ENCODE data around the gene VIPAS39.
"Not testable (repeated sequence)": the region's sequence is repeated elsewhere in the genome, so short reads cannot be mapped to it uniquely, and the experiment has no call there.

The VIPAS39 gene

DNA sequence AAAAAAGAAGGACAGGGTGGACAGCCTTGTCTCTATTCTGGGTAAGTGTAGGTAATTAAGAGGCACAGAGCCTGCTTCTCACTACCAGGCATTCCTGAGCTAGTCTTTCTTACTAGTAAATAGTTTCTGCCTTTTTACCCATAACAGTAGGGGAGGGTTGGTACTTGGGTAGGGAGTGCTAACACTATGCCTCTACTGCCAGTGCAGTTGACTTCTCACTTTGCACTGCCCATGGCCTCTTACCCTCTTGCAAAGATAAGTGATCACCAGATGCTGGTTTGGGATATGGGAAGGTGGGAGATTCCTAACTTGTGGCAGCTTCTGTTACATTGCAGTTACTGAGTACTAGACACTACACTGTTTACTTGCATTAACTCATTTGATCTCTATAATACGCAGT, 12.1 kb upstream of the VIPAS39 start:
- DNase-seq, result no peak

DNA sequence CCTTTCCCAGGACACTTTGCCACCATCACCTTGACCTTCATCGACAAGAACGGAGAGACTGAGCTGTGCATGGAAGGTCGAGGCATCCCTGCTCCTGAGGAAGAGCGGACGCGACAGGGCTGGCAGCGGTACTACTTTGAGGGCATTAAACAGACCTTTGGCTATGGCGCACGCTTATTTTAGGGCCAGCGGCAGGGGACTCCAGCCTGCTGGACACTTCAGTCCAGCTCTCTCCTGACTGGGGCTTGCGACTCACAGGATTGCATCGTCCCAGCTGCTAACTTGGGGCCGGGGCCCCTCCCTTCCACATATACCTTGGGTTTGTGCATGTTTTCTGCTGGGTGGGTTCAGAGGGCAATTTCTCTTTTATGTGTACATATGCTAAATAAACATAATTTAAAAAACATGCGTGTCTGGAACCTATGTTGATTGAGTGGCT, 11.7 kb upstream of the VIPAS39 start:
- no peak for DNase-seq

GRCh38 chr14:77467801-77468200, 10.4 kb upstream of the VIPAS39 start:
- DNase-seq, result no peak

- DNase-seq, result peak; percentile 73
Observed at GRCh38 chr14:77459072-77459723, 1.8 kb upstream of the VIPAS39 start.

DNA sequence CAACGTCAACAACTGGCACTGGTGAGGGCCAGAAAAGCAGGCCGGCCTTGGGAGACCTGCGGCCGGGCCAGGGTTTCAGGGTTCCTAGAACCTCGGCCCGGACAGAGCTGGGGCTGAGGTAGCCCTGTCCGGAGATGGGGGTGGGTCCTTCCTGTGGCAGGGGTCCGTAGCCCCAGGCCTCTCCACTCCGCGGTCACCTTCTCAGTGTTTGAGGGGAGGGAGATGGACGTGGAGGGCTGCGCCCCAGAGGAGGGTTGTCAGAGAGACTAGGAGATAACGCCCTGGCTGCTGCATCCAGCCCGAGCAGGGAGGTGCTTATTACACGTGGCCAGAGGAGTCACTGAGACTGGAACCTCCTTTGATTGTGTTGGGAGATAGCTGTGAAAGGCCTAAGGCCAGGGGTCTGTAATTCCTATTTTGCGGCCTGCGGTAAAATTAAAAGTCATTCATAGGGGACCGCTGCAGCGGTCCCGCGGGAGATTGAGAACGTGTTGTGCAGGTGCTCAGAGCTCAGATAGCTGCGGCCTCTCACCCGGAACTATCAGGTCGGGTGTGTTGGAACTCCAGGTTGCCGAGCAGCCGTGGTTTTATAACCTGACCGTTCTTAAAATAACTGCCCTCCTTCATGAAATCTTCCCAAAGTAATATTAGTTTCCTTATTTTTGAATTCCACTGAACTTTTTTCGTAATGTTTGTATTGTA, 999 bp upstream of the VIPAS39 start:
- peak; percentile 38 to 43 for DNase-seq

GRCh38 chr14:77457115-77457521, 283 bp downstream of the VIPAS39 start:
- no peak for DNase-seq

DNA sequence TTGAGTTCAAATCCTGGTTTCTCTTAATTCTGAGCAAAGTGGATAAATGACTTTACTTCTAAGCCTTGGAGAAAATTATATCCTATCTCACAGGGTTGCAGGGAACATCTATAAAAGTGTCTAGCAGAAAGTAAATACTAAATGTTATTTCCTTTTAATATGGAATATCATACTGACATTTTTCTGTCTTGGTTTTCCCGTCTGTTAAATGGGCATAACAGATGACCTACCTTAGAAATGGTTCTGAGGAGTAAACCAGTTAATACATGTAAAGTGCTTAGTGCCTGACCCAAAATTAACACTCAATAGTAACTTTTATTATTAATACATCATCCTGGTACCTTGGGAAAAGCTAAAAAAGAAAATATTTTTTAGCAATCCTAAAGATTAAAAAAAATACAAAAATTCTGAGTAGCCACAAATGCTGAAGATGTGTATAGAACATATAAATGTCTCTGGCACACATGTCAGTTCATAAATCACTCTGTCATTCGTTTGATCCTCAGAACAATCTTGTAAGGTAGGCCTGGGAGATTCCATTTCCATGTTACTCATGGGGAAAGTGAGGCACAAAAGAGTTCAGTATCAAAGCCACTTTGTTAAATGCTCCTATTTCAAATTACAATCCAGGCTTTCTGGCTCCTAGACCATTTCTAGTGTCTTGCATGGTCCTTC, 1.3 kb downstream of the VIPAS39 start:
- DNase-seq, result no peak

DNA sequence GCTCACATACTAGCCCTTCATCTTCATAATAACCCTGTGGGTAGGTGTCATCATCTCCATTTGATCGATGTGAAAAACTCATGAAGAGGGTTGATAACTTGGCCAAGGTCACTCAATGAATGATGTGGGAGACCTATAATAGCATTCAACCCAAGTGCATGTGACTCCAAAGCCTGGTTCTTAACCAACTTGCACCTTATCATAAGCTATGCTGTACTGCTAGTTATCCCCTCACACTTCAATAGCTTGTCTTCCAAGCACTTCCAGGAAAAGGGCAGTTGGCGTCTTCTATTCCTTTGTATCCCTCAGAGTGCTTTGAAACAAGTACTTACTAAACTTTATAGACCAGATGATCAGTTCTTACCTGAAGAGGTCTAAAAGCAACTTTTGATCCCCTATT, 15.2 kb downstream of the VIPAS39 start:
- DNase-seq, result no peak

DNA sequence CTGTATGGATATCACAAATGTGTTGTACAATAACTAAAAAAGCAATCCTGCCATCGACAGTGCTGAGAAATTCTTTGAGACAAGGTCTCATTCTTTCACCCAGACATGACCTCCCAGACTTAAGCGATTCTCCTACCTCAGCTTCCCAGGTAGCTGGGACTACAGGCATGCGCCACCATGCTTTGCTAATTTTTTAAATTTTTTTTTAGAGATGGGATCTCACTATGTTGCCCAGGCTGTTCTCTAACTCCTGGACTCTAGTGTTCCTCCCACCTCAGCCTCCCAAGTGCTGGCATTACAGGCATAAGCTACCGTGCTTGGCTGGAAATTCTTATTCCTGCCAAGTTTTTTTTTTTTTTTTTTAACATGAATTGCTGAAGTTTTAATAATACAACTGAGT, 17.5 kb downstream of the VIPAS39 start:
- no peak for DNase-seq

GRCh38 chr14:77438596-77438995, 18.8 kb downstream of the VIPAS39 start:
- DNase-seq, result no peak

- DNase-seq, result no peak
Observed at GRCh38 chr14:77436042-77436441, 21.4 kb downstream of the VIPAS39 start.

DNA sequence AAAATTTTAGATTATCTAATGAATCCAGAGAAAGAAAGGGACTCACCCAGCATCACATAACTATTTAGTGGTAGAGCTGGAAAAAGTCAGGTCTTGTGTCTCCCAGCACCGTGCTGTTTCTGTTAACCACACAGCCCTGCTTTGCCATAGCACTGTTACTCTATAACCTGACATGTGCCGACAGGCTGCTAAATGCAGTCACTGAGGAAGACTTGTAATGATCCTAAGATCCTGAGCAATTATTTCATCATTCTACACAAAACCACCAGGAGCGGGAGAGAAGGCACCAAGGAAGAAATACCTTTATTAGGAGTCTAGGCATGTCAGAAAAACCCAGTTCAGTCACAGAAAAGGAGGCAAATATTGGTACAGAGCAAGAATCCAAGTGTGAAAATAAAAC, 31.0 kb downstream of the VIPAS39 start:
- DNase-seq, result no peak

DNA sequence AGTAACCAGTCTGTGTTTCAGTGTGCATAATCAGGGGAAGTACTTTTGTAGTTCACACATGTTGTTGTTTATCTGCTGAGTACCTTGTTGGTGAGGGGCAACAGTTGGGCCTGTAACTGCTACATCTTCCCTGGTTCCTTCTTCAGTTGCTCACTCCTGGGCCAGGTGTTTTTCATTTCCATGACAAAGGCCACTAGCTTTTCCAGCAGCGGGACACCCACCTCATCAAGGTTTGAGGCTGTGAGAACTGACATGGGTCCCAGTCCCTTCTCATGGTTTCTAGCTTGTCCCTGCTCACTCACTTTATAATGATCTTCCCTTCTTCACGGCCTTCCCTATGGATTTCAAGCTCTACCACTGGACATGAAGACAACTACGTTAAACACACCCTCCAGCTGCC, 32.5 kb downstream of the VIPAS39 start:
- no peak for DNase-seq

GRCh38 chr14:77423423-77423822, 34.0 kb downstream of the VIPAS39 start, which contains the start of gene NOXRED1:
Gene NOXRED1, minus strand, starts transcription at chr14:77423523. Its CDS starts 634 bp downstream, at chr14:77422889.
- no peak for DNase-seq

- DNase-seq, result no peak
Observed at GRCh38 chr14:77421201-77421600, 36.2 kb downstream of the VIPAS39 start.

DNA sequence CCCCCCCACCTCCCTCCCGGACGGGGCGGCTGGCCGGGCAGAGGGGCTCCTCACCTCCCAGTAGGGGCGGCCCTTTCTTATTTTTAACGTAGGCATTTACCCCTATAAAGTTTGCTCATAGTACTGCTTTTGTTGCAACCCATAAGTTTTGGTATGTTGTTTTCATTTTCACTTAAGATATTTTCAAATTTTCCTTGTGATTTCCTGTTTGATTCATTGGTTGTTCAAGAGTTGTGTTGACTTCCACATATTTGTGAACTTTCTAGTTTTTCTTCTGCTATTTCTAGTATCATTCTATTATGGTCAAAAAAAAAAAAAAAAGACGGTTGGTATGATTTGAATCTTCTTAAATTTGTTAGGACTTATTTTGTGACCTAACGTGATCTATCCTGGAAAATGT, 40.6 kb downstream of the VIPAS39 start:
- DNase-seq, result no peak

- not testable (repeated sequence) for DNase-seq
Observed at GRCh38 chr14:77416098-77416497, 41.3 kb downstream of the VIPAS39 start.

- not testable (repeated sequence) for DNase-seq
Observed at GRCh38 chr14:77415403-77416030, 41.9 kb downstream of the VIPAS39 start.

DNA sequence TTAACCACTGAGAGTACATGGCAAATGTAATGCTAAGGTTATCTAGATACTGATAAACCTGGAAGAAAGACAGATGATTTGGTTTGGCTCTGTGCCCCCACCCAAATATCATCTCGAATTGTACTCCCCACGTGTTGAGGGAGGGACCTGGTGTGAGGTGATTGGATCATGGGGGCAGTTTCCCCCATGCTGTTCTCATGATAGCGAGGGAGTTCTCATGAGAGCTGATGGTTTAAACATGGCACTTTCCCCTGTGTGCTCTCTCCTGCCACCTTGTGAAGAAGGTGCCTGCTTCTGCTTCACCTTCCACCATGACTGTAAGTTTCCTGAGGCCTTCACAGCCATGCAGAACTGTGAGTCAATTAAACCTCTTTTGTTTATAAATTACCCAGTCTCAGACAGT, 48.3 kb downstream of the VIPAS39 start:
- no peak for DNase-seq

- DNase-seq, result no peak
Observed at GRCh38 chr14:77407158-77407557, 50.2 kb downstream of the VIPAS39 start.

GRCh38 chr14:77406718-77407117, 50.7 kb downstream of the VIPAS39 start:
- no peak for DNase-seq

DNA sequence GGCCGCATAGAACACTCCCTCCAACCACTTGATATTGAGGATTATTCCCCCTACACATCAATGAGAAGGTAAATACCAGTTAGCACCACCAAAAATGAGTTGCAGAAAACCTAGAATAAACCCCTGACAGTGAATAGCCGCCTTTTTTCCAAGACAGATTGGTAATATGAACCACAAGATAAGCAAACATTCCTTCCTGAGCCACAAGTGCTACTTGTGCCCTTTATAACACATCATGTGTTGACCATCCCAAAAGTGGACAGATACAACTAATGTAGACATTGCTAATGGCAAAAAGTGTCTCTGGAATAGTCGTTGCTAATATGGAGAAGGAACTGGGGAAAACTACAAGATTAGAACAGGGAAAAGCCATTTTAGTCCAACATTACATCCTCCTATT, 51.3 kb downstream of the VIPAS39 start:
- no peak for DNase-seq

- no peak for DNase-seq
Observed at GRCh38 chr14:77403768-77404167, 53.6 kb downstream of the VIPAS39 start.

- no peak for DNase-seq
Observed at GRCh38 chr14:77400216-77400615, 57.2 kb downstream of the VIPAS39 start.

Measured in stimulated activated CD4-positive, alpha-beta T cell treated with anti-CD3 and anti-CD28 coated beads, Interleukin-2, amount 100 ng/mL, for 24 hours (primary cell).